Heart left ventricle (tissue), 13 donors: ENCODE results near the gene ZCCHC7.

Source experiments
- CTCF ChIP-seq, 12 donors: fragments of 200-600 bp; sonication (generic) in 4 of 12; IDR thresholded peaks; one replicate each; pipeline versions ENCODE4 v1.5.0 to v1.8.0; 2018 to 2022; ENCODE audit warnings: antibody characterized with exemption in 12 of 12, mild to moderate bottlenecking in 5 of 12
- POLR2A ChIP-seq, 2 donors: fragments of 450-650 bp; IDR thresholded peaks; one replicate each; pipeline ENCODE4 v1.6.1; 2017; ENCODE audit warnings: antibody characterized with exemption in 2 of 2, mild to moderate bottlenecking in 2 of 2, moderate library complexity in 2 of 2
- donor health status: ischemic (EF 13 %, LVEDD 7.1; RV severe dilation, severe dysfunction).
- donor health status: DM: no; HTN: yes; CAD: no.
- donor health status: DM: no; HTN: no; CAD: no.
- donor health status: ischemic (EF 25% LVEDD 6.9; RV normal size, moderate dysfunction).
- donor health status: ischemic (EF 25% LVEDD 5.7; RV mildly dilated, moderate dysfunction).
- donor health status: ischemic (EF 35%, LVEDD 5.7; RV mildly dilated, moderate dysfunction).
- donor health status: nonischemic (EF 11% LVEDD 7.7; RV severe dilation, severe dysfunction).
- donor health status: DM: yes; HTN: yes; CAD: no.
- donor health status: PGD.
- donor health status: ischemic (EF 29% LVEDD 5.4; RV normal size, mild dysfunction).
- donor health status: nonischemic (EF 23%, LVEDD 6.1; RV moderate dilation, normal function).

- TF ChIP-seq CTCF (IDR thresholded peaks at IDR 0.05), result no peak
- no peak for TF ChIP-seq POLR2A (IDR thresholded peaks at IDR 0.05)
Observed at GRCh38 chr9:37300620-37301019, 180.2 kb downstream of the ZCCHC7 start.
